ENCODE measurements around the gene PIGR. TPM values are rescaled to one million over a fixed set of nuclear protein-coding genes. Genes with fewer than 3 reads are reported as not detected.

PIGR gene
- total RNA-seq, 1 donor from 2014 or later, result 0.25 TPM

- no peak overlapping the region for H3K4me3 ChIP-seq
- TF ChIP-seq POLR2A (IDR thresholded peaks at IDR 0.05), result no peak
- TF ChIP-seq CTCF (IDR thresholded peaks at IDR 0.05), result no peak
- no peak for TF ChIP-seq POLR2AphosphoS5 (IDR thresholded peaks at IDR 0.05; ENCODE audit: insufficient read depth in 1 of 2, low read depth in 1 of 2)
- peak in 1 of 2 donors; percentile 65 for DNase-seq (ENCODE audit: extremely low spot score in 2 of 2)
Measured at GRCh38 chr1:206974140-206974539, 27.9 kb upstream of the PIGR start.

GRCh38 chr1:206972728-206973127 is 26.5 kb upstream of the PIGR start:
- DNase-seq (ENCODE audit: extremely low spot score in 2 of 2), result no peak
- Histone ChIP-seq H3K27ac (no peak overlapping the region), H3K27me3 (no peaks in the 10 kb centered on the region), H3K4me3 (no peak overlapping the region), H3K4me1 (no peaks in the 10 kb centered on the region), H3K36me3 (no peaks in the 10 kb centered on the region), H3K9me3 (no peaks in the 10 kb centered on the region)
- TF ChIP-seq POLR2A (IDR thresholded peaks at IDR 0.05), result no peak
- no peak for TF ChIP-seq POLR2AphosphoS5 (IDR thresholded peaks at IDR 0.05; ENCODE audit: insufficient read depth in 1 of 2, low read depth in 1 of 2)
- no peak for TF ChIP-seq CTCF (IDR thresholded peaks at IDR 0.05)
- intact Hi-C loops (cut with DNase I), result no loop called here

More at GRCh38 chr1:206974140-206974539, 27.9 kb upstream of the PIGR start:
- no peaks in the 10 kb centered on the region for H3K36me3 ChIP-seq
- no peaks in the 10 kb centered on the region for H3K9me3 ChIP-seq
- H3K27ac ChIP-seq, result no peak overlapping the region
- H3K4me1 ChIP-seq, result no peaks in the 10 kb centered on the region
- intact Hi-C loops (cut with DNase I), result no loop called here
- no peaks in the 10 kb centered on the region for H3K27me3 ChIP-seq

- DNase-seq (ENCODE audit: extremely low spot score in 2 of 2), result no peak
- H3K4me1 ChIP-seq, result no peaks in the 10 kb centered on the region
Measured at GRCh38 chr1:206971029-206971655, 24.9 kb upstream of the PIGR start.

GRCh38 chr1:206970446-206970845 is 24.2 kb upstream of the PIGR start, which contains the start of gene FCAMR:
Gene FCAMR, minus strand, starts transcription at chr1:206970460. Its CDS starts 335 bp downstream, at chr1:206970125.
- H3K36me3 ChIP-seq, result no peaks in the 10 kb centered on the region

More at GRCh38 chr1:206971029-206971655, 24.9 kb upstream of the PIGR start:
- Histone ChIP-seq H3K4me3 (no peak overlapping the region), H3K27ac (no peak overlapping the region), H3K9me3 (no peaks in the 10 kb centered on the region), H3K27me3 (no peaks in the 10 kb centered on the region), H3K36me3 (no peaks in the 10 kb centered on the region)
- intact Hi-C loops (cut with DNase I), result no loop called here
- no peak for TF ChIP-seq POLR2A (IDR thresholded peaks at IDR 0.05)
- TF ChIP-seq POLR2AphosphoS5 (IDR thresholded peaks at IDR 0.05; ENCODE audit: insufficient read depth in 1 of 2, low read depth in 1 of 2), result no peak
- no peak for TF ChIP-seq CTCF (IDR thresholded peaks at IDR 0.05)

More at GRCh38 chr1:206970446-206970845, 24.2 kb upstream of the PIGR start, which contains the start of gene FCAMR:
- Histone ChIP-seq H3K27me3 (no peaks in the 10 kb centered on the region), H3K4me3 (no peak within 1 kb of the TSS), H3K4me1 (no peaks in the 10 kb centered on the region), H3K9me3 (no peaks in the 10 kb centered on the region), H3K27ac (no peak within 1 kb of the TSS)
- TF ChIP-seq POLR2AphosphoS5 (IDR thresholded peaks at IDR 0.05; ENCODE audit: insufficient read depth in 1 of 2, low read depth in 1 of 2) (no peak), POLR2A (IDR thresholded peaks at IDR 0.05) (no peak), CTCF (IDR thresholded peaks at IDR 0.05) (no peak)
- intact Hi-C loops (cut with DNase I), result no loop called here
- no peak for DNase-seq (ENCODE audit: extremely low spot score in 2 of 2)

All from vagina (tissue), 2 donors.